NCI-H1930 (cell line): Measurements from ENCODE around the gene GSC.
"Not testable (repeated sequence)": the region's sequence is repeated elsewhere in the genome, so short reads cannot be mapped to it uniquely, and the experiment has no call there.

Experiments
- DNase-seq, 2 experiments: peaks; one replicate each; lab custom pipeline; 2025; lab: John Stamatoyannopoulos, UW

GSC gene

GRCh38 chr14:94769391-94770250 is at the start of gene GSC:
TSS of gene GSC (minus strand) at chr14:94770113. CDS start at chr14:94770015, 98 bp downstream.
- peak in 1 of 2 experiments; percentile 41 for DNase-seq

GRCh38 chr14:94819531-94819930 is 49.6 kb upstream of the GSC start:
- no peak for DNase-seq

- DNase-seq: no peak
Measured at GRCh38 chr14:94816113-94816512, 46.2 kb upstream of the GSC start.

- DNase-seq: no peak
Measured at GRCh38 chr14:94805680-94806288, 35.9 kb upstream of the GSC start.

GRCh38 chr14:94801225-94801624 is 31.3 kb upstream of the GSC start:
- DNase-seq: no peak

GRCh38 chr14:94800764-94801163 is 30.9 kb upstream of the GSC start:
- not testable (repeated sequence) for DNase-seq

GRCh38 chr14:94797887-94798286 is 28.0 kb upstream of the GSC start:
- no peak for DNase-seq

GRCh38 chr14:94796278-94796677 is 26.4 kb upstream of the GSC start:
- DNase-seq: no peak

GRCh38 chr14:94795372-94795771 is 25.5 kb upstream of the GSC start:
- DNase-seq: no peak

- DNase-seq: no peak
Measured at GRCh38 chr14:94793901-94794300, 24.0 kb upstream of the GSC start.

GRCh38 chr14:94787655-94788054 is 17.7 kb upstream of the GSC start:
- no peak for DNase-seq

GRCh38 chr14:94787092-94787491 is 17.2 kb upstream of the GSC start:
- DNase-seq: no peak

- no peak for DNase-seq
Measured at GRCh38 chr14:94780536-94781399, 10.9 kb upstream of the GSC start.

- DNase-seq: no peak
Measured at GRCh38 chr14:94779713-94780112, 9.8 kb upstream of the GSC start.

- no peak for DNase-seq
Measured at GRCh38 chr14:94775871-94776210, 5.9 kb upstream of the GSC start.

- DNase-seq: no peak
Measured at GRCh38 chr14:94775091-94775870, 5.4 kb upstream of the GSC start.

- DNase-seq: no peak
Measured at GRCh38 chr14:94774344-94775090, 4.6 kb upstream of the GSC start.

GRCh38 chr14:94773655-94774343 is 3.9 kb upstream of the GSC start:
- no peak for DNase-seq

- no peak for DNase-seq
Measured at GRCh38 chr14:94773061-94773648, 3.2 kb upstream of the GSC start.

GRCh38 chr14:94772548-94772947 is 2.6 kb upstream of the GSC start:
- DNase-seq: no peak
